NCI-H1694 treated with DMSO at 0.1 percent for 48 hours (cell line): ENCODE results near the gene MEGF6.

ENCODE experiments used
- DNase-seq: peaks from one replicate; lab custom pipeline; 2025; lab: John Stamatoyannopoulos, UW

MEGF6 gene

DNA sequence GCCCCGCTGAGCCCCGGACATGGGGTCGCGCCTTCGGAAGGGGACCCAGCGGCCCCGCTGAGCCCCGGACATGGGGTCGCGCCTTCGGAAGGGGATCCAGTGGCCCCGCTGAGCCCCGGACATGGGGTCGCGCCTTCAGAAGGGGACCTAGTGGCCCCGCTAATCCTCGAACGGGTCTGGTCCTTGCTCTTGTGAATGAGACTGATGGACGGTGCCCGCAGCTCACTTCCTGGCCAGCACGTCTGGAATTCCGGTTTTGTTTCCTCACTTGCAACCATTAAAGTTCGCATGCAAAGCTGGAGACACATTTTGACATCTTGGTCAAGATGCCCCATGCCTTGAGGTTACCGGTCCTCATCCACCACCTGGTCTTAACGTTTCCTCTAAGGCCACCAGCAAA, 33.0 kb upstream of the MEGF6 start:
- DNase-seq, result no peak

DNA sequence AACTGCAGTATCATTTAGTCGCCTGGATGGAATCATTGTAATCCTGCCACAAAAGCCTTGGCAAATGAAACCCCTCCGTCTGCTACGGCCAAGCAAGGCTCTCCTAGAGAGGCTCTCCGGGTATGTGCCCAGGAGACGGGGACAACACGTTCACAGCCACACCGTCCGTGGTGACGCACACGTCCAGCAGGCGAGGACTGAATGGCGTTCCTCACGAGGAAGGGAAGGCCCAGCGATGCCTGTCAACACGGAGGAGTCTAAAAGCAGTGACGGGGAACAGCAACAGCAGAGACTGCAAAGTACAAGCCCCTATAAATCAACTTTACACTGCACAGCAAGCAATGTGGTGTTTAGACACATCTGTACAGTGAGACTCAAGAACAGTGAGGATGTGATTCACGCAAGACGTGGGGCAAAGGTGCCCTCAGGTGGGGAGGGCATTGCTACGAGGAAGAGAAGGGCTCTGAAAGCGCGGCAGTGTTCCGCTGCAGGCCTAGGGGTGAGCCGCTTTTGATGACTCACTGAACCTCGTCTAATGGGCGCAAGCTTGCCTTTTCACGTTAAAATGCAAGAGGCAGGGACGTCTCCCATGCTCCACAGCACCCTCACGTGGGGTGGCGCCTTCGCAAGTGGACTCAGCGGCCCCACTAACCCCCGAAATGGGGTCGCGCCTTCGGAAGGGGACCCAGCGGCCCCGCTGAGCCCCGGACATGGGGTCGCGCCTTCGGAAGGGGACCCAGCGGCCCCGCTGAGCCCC, 31.8 kb upstream of the MEGF6 start:
- DNase-seq, result no peak

DNA sequence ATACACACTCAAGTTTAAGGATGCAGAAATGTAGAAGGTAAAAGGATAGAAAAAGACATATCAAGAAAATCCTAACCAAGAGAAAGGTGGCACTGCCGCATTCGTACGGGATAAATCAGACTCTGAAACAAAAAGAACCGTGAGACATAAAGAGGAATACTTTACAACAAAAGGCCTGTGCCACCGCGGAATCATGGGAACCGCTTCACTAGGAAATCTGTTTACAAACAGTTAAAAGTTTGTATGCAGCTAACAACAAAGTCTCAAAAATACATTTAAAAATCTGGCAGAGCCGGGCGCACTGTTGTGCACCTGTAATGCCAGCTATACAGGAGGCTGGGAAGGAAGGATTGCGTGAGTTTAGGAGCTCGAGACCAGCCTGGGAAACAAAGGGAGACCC, 30.5 kb upstream of the MEGF6 start:
- no peak for DNase-seq

DNA sequence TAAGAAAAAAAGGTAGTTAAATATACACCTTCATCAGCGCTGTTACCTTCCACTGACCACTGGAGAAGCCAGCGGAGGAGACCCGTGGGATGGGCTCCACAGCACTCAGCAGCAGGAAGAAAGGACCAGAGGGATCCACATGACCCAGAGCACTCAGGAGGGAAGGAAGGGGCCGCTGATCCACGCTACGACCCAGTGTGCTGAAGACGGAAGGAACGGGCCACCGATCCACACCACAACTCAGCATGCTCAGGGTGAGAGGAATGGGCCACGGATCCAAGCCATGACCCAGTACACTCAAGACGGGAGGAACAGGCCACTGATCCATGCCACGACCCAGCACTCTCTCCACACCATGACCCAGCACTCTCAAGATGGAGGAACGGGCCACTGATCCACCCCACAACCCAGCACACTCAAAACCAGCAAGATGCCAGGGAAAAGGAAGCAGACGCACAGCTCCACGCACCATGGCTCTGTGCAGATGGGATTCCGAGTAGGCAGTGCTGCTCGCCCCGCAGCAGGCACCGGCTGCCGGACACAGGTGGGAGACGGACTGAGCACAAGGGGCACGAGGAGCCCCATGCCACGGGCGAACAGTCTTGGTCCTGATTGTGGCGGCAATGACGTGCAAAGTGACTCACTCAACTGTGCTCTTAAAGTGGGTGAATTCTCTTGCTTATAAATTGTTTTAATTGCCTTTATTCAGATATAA, 29.9 kb upstream of the MEGF6 start:
- DNase-seq, result no peak

DNA sequence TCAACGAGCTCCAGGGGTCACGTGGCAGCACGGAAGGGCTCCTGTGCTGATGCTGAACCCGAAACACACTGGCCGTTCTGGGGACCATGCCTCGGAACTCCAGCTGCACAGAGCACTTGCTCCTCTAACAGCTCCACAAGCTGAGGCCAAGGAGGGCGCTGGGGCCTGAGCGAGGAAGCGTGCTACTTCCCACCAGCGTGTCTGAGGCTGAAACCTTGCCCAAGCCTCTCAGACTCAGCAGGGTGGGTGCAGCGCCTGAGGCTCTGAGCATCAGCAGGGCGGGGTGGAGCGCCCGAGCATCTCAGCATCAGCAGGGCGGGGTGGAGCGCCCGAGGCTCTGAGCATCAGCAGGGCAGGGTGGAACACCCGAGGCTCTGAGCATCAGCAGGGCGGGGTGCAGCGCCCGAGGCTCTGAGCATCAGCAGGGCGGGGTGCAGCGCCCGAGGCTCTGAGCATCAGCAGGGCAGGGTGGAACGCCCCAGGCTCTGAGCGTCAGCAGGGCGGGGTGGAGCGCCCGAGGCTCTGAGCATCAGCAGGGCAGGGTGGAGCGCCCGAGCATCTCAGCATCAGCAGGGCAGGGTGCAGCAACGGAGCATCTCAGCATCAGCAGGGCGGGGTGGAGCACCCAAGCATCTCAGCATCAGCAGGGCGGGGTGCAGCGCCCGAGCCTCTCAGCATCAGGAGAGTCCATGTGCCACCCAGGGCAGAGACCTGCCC, 29.0 kb upstream of the MEGF6 start:
- no peak for DNase-seq

DNA sequence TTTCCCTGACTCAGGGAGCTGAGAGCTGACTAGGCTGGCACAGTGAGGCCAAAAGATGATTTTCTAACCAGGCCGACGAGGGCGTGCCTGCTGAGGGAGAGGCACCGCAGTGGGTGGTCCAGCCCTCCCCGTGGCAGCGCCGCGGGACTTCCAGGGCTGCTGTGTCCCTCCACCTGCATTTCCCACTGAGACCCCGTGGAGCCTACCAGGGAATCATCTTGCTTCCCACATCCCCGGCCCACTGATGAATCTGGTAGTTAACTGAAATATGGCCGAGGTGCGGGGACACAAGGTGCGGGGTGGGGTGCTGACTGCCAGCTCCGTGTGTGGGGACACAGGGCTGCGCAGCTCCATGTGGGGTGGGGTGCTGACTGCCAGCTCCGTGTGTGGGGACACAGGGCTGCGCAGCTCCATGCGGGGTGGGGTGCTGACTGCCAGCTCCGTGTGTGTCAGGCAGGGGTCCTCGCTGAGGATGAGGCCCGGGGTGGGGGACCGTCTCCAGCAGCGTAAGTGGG, 28.1 kb upstream of the MEGF6 start:
- DNase-seq, result no peak

DNA sequence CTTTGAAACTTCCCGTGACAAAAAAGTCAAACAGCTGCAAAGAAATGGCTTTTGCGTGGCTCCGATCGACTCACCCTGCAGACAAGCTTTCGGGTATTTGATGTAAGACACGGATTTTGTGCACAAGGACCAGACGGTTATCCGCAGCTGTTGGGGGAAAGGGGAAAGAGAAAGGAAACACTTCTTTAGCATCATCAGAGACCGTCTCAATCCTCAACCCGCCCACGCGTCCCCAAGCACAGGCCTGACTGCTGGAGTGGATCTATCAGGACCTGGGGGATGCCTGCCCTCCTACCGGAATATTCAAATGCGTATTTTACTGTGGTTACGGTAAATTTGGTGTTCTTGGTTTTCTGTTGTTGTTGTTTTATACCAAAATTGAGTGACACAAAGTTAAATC, 27.4 kb upstream of the MEGF6 start:
- DNase-seq, result no peak

DNA sequence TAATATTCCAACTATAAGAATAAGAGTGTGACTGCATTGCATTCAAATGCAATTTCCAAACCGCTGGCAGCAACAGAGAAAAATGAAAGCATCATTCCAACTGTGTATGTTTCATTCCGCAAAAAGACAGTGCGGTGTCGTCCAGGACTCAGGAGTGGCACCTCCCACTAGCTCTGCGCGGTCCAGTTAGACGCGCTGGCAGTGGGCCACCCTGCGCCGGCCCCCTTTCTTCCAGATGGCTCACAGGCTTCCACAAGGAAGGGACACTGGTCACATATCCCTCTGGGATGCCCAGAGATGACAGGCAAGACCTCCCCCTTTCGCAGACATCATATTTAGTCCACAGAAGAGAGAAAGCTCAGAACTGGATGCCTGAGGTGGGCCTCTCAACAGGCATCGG, 26.7 kb upstream of the MEGF6 start:
- DNase-seq, result no peak

DNA sequence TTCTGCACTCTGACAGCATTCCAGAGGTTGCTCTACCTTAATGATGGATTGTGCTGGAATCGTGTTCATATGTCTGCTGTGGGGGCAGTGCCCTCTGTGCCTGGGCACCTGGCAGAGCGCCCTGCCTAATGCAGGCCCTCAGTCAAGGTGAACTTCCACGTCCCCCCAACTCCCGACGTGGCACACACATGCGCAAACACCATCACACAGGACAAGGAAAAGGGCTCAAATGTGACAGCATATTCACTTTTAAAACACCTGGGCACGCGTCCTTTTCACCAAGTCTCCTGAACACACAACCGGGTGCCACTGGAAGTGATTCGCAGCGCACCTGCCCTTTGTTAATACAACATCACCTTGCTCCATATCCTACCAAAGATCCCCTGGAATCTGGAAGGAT, 25.2 kb upstream of the MEGF6 start:
- no peak for DNase-seq

DNA sequence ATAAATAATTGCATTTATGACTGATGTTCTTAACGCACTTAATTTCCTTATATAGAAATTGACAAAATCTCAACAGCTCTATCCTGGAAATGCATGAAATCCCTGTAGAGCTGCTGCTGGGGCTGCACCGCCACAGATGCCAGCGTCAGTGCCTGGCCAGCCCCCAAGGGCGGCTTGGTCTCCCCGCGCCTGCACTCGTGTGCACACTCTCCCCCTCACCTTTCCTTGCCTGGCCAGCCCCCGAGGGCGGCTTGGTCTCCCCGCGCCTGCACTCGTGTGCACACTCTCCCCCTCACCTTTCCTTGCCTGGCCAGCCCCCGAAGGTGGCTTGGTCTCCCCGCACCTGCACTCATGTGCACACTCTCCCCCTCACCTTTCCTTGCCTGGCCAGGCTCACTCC, 24.8 kb upstream of the MEGF6 start:
- DNase-seq, result no peak

DNA sequence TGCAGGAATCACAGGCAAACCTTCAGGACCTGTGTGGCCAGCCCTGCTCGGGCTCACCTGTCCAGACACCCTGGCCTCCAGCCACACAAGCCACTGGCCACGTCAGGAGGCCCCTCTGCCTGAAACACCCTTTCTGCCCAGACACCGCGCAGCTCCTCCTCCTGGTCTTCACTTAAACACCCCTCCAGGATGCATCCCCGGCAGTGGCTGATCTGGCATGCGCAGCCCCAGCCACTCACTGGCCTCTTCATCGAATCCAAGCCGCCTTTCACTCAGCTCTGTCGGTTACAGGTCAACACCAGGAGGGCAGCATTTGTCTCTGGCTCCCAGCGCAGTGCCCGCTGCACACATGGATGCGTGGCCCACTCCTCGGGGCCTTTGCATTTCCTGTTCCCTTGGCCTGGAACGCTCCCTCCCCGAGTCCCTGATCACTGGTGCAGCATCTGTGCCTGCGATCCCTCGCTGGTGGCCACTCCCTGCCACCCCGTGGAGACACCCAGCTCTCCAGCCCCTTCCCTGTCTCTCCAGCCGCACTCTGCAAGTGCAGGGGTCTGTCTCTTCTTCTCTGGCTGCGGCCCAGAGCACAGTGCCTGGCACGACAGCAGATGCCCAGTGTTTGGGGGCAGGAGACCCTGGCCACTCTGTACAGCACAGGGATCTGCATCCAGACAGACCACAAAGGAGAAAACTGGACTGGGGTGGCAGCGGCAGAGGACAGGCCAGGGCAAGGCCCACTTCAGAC, 22.9 kb upstream of the MEGF6 start:
- DNase-seq, result no peak

DNA sequence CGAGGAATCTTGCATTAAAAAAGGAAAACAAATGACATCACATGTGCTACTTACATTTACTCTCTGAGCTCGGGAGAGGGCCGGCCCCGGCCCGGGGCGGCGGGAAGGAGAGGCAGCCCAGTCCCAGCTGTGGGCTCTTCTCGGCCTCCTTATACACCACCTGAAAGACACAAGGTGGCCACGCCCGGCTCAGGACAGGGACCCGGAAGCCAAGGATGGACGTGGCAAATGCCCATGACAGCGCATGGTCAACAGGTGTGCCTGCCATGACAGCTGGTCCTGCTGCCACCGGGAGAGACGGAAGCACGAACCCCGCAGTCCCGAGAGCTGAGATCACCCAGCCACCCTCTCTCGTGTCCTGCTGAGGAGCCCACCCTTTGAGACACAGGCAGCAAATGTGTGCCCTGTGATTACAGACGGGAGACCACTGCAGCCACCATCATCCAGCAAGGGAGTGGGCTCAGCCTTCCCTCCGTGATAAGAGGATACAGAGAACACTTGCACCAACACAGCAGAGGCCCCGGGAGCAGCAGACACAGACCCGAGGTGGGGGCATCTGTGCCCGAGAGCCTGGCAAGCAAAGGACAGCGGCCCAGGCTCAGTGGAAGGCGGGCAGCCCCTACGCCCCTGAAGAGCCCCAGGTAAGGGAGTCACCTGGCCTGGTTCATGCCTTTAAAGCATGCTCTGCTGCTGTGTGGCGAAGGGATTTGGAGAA, 22.2 kb upstream of the MEGF6 start:
- DNase-seq, result no peak

DNA sequence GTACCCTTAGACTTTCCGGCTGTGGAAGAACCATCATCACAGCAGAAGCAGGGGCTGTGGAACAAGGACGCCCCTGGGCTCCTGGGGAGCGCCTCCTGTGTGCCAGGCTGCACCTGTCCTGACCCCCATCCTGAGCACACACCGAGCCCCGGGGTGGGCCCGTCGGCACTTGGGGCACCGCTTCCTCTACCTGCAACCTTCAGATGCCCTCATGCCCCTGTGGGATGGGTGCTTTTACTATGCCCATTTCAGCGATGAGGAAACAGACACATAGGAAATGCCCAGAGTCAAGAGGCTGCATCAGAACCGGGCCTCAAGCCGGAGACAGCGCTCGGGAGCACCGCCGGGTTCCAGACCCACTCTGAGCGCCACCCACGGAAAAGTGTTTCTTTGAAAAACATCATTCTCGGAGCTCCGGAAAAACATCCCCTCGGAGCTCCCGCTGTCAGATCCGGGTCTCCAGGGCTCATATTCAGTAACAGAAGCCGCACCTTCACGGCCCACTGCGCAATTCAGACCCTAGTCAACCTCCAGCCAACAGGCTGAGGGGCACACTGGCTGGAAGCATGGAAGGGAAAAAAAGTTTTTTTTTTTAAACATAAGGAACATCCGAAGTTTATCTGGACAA, 21.5 kb upstream of the MEGF6 start:
- DNase-seq, result no peak

DNA sequence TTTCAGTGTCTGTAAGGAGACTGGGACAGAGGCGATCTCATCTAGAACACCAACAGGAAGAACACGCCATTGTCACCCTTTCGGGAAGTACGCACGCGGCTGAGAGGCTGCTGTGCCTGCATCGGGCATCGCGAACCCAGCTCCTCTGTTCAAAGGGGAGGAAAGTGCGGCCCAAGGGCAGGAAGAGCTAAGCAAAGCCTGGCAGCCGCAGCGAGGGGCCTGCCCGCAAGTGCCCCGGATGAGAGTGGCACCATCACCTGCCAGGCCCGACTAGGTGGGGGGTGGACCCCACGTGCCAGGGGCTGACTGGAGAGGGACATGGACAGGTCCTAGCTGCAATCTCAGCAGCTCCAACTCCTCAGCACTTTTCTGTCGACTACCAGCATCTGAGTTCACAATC, 21.0 kb upstream of the MEGF6 start:
- no peak for DNase-seq

DNA sequence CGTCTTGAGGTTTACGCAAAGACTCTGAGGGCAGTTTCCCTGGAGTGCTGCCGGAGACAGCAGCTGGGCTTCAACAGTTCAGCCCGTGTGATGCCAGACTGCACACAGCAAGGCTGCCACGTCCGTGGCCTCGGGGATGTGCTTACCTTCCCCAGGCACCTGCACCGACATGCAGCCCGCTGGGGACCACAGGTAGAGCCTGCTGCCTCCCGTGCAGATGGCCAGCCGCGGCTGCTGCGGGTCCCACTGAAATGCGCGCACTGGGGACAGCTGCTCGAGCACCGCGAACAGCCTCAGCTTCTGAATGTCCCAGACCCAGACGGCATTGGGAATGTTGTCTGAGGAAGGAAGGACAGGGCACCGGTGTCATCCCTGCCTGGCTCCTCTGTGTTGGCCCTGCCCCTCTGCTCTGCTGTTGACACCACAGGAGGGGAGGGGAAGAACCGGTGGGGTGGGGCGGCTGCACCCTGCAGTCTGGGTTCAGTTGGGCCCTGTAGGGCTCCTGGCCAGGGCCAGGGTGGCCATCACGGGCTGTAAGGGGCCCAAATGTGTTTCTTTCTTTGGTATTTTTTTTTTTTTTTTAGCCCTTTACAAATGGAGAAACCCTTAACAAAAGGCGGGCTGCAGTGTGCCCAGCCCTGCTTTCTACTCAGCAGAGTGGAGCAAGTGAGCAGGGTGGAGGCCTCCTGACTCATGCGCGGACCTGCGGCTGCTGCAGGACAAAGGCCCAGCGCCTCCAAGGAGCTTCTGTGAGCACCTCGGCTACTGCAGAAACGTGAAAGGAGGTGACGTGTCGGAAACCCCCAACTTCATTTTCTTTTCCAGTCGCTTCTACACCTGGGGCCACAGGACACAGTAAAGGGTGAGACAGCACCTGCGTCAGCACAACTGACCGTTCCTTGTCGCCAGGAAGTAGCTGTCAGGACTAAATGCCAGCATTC, 20.3 kb upstream of the MEGF6 start:
- DNase-seq, result no peak

DNA sequence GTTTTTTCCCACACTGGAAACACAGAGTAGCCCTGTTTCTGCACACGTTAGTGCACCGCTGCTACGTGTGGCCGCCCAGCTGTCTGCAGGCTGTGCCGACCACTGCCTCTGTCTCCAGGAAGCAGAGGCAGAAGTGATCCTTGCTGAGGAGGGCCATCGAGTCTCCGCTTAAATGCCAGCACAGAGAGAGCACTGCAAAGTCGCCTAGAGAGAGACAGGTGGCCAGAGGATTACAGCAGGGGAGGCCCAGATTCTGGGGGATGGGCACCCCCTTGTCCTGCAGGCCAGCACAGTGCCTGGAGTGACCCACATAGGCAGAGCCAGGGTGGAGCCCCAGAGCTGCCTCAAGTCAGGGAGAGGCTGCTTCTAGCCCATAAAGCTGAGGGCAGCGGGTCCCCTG, 19.6 kb upstream of the MEGF6 start:
- no peak for DNase-seq

DNA sequence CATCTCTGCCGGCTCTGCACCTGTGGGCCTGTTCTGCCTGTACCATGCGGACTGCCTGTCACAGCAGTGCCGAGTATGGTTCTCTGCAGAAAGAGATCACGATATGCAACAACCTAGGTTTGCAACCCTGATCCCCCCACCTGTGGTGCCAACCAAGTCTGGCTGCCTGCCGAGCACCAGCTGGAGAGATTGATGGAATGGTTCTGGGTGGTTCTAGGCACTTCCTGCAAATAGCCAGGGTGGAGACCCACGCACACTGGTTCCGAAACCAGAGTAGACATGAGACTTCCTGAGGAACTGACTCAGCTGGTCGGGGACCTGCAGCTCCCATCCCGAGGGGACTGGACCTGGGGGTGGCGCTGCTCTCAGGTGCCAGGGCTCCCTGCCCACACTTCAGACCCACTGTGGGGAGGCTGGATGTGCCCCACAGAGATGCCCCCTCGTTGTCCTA, 18.9 kb upstream of the MEGF6 start:
- DNase-seq, result no peak

DNA sequence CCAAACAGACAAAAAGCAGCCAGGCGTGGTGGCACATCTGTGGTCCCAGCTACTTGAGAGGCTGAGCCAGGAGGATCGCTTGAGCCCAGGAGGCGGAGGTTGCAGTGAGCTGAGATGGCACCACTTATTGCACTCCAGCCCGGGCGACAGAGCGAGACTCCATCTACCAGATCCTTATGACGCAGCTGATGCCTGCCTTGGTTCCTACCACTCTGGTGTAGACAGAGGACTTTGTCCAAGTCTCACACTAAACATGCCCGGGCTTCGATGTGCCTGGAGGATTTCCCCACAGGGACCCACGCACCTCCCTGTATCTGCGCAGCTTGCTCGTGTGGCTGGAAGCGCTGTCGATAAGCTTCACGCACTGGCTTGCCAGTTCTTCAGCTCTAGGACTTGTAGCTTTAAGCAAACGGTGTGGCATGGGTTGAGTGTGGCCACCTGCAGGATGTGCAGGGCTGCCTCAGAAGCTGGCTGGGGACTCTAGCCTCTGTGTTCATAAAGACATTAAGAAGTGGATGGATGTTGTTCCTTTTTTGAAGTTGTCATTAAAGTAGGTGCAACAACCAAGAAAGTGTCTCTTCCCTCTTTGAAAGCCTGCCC, 18.4 kb upstream of the MEGF6 start:
- DNase-seq, result no peak

DNA sequence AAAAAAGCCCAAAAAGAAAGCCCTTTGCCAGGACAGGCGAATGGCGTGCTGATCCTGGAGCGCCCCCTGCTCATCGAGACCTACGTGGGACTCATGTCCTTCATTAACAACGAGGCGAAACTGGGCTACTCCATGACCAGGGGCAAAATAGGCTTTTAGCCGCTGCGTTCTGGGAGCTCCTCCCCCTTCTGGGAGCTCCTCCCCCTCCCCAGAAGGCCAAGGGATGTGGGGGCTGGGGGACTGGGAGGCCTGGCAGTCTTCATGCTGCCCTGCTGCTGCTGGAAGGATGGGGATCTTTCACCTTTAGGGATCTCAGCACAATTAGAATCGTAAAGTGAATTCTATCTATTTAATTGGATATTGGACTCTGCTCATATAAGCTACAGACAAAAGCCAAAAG, 17.1 kb upstream of the MEGF6 start:
- no peak for DNase-seq
